ENCODE data around the gene NIFK.

NIFK gene

DNA sequence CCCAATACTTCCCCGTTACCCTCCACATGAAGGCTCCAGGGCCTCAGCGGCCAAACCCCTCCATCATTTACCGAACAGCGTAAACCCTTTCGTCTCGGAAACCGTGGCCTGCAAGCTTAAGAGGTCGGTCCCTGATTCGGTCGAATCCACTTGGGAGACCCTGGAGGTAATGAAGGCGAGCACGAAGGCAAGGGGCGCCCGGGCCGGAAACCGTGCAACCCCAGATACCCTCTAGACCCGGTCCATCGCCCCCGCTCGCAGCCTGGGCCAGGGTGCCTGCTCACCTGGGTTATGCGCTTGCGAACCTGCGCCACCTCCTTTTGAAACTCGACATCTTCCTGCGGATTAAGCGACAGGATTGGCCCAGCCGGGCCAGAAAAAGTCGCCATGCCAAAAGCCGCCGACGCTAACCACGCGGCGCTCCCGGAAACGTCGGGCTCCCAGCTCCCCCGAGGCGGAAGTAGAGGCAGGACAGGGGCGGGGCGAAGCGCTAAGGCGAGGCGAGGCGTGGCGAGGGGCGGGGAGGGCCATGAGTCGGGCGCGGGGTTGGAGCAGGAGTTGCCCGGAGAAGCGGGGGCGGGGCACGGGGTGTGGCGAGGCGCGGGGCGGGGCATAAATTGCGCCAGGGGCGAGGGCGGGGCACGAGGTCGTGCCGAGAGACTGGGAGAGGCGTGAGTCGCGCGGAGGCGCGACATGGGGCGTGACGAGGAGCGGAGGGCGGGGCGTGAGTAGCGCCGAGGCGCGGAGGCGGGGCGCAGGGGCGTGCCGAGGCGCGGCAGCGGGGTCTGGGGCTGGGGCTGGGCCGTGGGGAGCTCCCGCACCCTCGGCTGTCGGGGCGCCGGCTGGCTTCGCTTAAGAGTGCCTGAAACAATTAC, at the start of gene NIFK:
Gene NIFK, minus strand, starts transcription at position 414 of the 875 bp plus-strand sequence. Its CDS starts 25 bp downstream, at position 389.
- peaks cover 26% of the 10 kb centered on the region for H3K36me3 ChIP-seq (ENCODE audit: control insufficient read depth, low read depth, low read length)
- peak within 1 kb of the TSS; percentile 54 for H3K27ac ChIP-seq (ENCODE audit: low read length)
- H3K4me1 ChIP-seq (ENCODE audit: control insufficient read depth, low read depth, low read length) = peaks cover 6% of the 10 kb centered on the region
- no peaks in the 10 kb centered on the region for H3K9me3 ChIP-seq (ENCODE audit: control insufficient read depth, low read depth, low read length)
- H3K27me3 ChIP-seq (ENCODE audit: control insufficient read depth, insufficient read depth, low read length) = no peaks in the 10 kb centered on the region
- H3K9ac ChIP-seq (ENCODE audit: low read length) = peak within 1 kb of the TSS; percentile 95
- H3K4me3 ChIP-seq (ENCODE audit: low read length) = peak within 1 kb of the TSS; percentile 100

GRCh38 chr2:121783180-121783579, 46.5 kb upstream of the NIFK start:
- Histone ChIP-seq H3K36me3 (ENCODE audit: control insufficient read depth, low read depth, low read length) (no peaks in the 10 kb centered on the region), H3K4me3 (ENCODE audit: low read length) (no peak overlapping the region), H3K9ac (ENCODE audit: low read length) (no peak overlapping the region), H3K27me3 (ENCODE audit: control insufficient read depth, insufficient read depth, low read length) (no peaks in the 10 kb centered on the region), H3K4me1 (ENCODE audit: control insufficient read depth, low read depth, low read length) (no peaks in the 10 kb centered on the region), H3K27ac (ENCODE audit: low read length) (no peak overlapping the region), H3K9me3 (ENCODE audit: control insufficient read depth, low read depth, low read length) (no peaks in the 10 kb centered on the region)

GRCh38 chr2:121778741-121779487, 42.2 kb upstream of the NIFK start:
- Histone ChIP-seq H3K4me1 (ENCODE audit: control insufficient read depth, low read depth, low read length) (no peaks in the 10 kb centered on the region), H3K27ac (ENCODE audit: low read length) (no peak overlapping the region)

GRCh38 chr2:121777699-121778058, 41.0 kb upstream of the NIFK start:
- Histone ChIP-seq H3K9me3 (ENCODE audit: control insufficient read depth, low read depth, low read length) (no peaks in the 10 kb centered on the region), H3K27ac (ENCODE audit: low read length) (no peak overlapping the region), H3K36me3 (ENCODE audit: control insufficient read depth, low read depth, low read length) (no peaks in the 10 kb centered on the region), H3K4me1 (ENCODE audit: control insufficient read depth, low read depth, low read length) (no peaks in the 10 kb centered on the region), H3K9ac (ENCODE audit: low read length) (no peak overlapping the region), H3K4me3 (ENCODE audit: low read length) (no peak overlapping the region), H3K27me3 (ENCODE audit: control insufficient read depth, insufficient read depth, low read length) (no peaks in the 10 kb centered on the region)

More at GRCh38 chr2:121778741-121779487, 42.2 kb upstream of the NIFK start:
- H3K27me3 ChIP-seq (ENCODE audit: control insufficient read depth, insufficient read depth, low read length) = no peaks in the 10 kb centered on the region
- H3K9ac ChIP-seq (ENCODE audit: low read length) = no peak overlapping the region
- H3K4me3 ChIP-seq (ENCODE audit: low read length) = no peak overlapping the region
- no peaks in the 10 kb centered on the region for H3K36me3 ChIP-seq (ENCODE audit: control insufficient read depth, low read depth, low read length)
- H3K9me3 ChIP-seq (ENCODE audit: control insufficient read depth, low read depth, low read length) = no peaks in the 10 kb centered on the region

GRCh38 chr2:121776885-121777698, 40.4 kb upstream of the NIFK start:
- Histone ChIP-seq H3K9me3 (ENCODE audit: control insufficient read depth, low read depth, low read length) (no peaks in the 10 kb centered on the region), H3K4me3 (ENCODE audit: low read length) (no peak overlapping the region), H3K27me3 (ENCODE audit: control insufficient read depth, insufficient read depth, low read length) (no peaks in the 10 kb centered on the region), H3K36me3 (ENCODE audit: control insufficient read depth, low read depth, low read length) (no peaks in the 10 kb centered on the region), H3K4me1 (ENCODE audit: control insufficient read depth, low read depth, low read length) (no peaks in the 10 kb centered on the region), H3K27ac (ENCODE audit: low read length) (no peak overlapping the region), H3K9ac (ENCODE audit: low read length) (no peak overlapping the region)

GRCh38 chr2:121776361-121776760, 39.7 kb upstream of the NIFK start:
- no peak overlapping the region for H3K4me3 ChIP-seq (ENCODE audit: low read length)
- H3K4me1 ChIP-seq (ENCODE audit: control insufficient read depth, low read depth, low read length) = no peaks in the 10 kb centered on the region
- no peak overlapping the region for H3K27ac ChIP-seq (ENCODE audit: low read length)
- no peak overlapping the region for H3K9ac ChIP-seq (ENCODE audit: low read length)
- H3K36me3 ChIP-seq (ENCODE audit: control insufficient read depth, low read depth, low read length) = no peaks in the 10 kb centered on the region
- no peaks in the 10 kb centered on the region for H3K9me3 ChIP-seq (ENCODE audit: control insufficient read depth, low read depth, low read length)
- no peaks in the 10 kb centered on the region for H3K27me3 ChIP-seq (ENCODE audit: control insufficient read depth, insufficient read depth, low read length)

- H3K9me3 ChIP-seq (ENCODE audit: control insufficient read depth, low read depth, low read length) = no peaks in the 10 kb centered on the region
- no peak overlapping the region for H3K9ac ChIP-seq (ENCODE audit: low read length)
- H3K27me3 ChIP-seq (ENCODE audit: control insufficient read depth, insufficient read depth, low read length) = no peaks in the 10 kb centered on the region
- H3K36me3 ChIP-seq (ENCODE audit: control insufficient read depth, low read depth, low read length) = no peaks in the 10 kb centered on the region
- no peaks in the 10 kb centered on the region for H3K4me1 ChIP-seq (ENCODE audit: control insufficient read depth, low read depth, low read length)
- H3K27ac ChIP-seq (ENCODE audit: low read length) = no peak overlapping the region
- H3K4me3 ChIP-seq (ENCODE audit: low read length) = no peak overlapping the region
These were observed 37.6 kb upstream of the NIFK start for GRCh38 chr2:121774235-121774634.

DNA sequence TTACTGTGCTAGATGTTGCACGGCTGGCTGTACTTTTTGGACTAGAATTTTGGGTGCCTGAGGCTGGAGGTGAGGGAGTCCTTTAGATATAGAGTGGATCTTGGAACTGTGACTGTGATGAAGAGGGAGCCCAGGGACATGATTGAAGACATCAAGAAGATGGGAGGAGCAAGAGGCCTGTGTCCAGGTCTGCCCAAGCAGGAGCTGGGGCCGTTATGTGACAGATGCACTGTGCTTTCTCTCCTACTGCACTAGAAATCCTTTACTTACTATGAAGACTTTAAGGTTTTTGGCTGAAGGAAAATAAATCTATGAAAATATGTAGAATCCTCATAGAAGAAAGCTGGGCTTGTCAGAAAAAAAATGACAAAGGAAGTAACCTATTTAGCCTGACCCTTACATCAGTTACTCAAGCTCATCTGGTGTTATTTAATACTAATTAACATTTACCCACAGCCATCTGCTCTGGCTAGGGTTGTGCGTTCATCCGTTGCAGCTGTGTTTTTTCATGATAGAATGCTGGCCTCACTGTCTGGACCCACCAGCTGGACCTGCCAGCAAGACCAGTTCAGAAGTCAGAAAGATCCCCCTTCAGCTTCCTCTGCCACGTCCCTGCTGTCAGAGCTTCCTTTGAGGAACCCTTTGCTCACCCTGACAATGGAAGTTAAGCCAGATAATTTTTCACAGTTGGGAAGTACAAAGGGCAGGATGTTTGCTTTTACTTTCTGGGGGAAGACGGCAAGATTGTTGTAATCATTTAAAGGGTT, 35.5 kb upstream of the NIFK start:
- Histone ChIP-seq H3K9ac (ENCODE audit: low read length) (no peak overlapping the region), H3K4me3 (ENCODE audit: low read length) (no peak overlapping the region)

DNA sequence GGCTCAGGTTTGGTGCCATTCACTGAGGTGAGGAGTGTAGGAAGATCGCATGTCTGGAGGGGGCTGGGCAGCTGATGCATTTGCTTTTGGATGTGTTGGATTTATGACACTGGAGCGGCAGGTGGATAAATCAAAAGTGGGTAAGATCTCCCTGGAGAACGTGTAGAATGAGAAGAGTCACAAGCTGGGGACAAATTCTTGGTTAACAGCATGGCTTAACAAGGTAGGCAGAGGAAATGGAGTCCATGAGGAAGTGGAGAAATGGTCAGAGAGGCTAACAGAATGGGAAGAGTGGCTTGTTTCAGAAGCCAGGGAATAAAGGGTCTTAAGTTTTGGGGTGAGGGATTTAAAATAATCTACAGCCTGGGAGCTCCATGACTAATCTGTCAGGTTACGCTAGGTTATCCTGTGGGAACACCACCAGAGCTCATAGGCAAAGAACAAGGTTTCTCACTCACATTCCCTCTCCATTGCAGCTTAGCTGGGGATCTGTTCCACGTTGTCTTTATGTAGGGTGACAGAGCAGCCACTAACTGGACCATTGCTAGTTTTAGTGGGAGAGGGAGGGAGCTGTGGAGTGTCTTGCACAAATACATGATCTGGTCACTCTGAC, 31.6 kb upstream of the NIFK start:
- Histone ChIP-seq H3K9me3 (ENCODE audit: control insufficient read depth, low read depth, low read length) (no peaks in the 10 kb centered on the region), H3K4me1 (ENCODE audit: control insufficient read depth, low read depth, low read length) (no peaks in the 10 kb centered on the region), H3K27me3 (ENCODE audit: control insufficient read depth, insufficient read depth, low read length) (no peaks in the 10 kb centered on the region), H3K27ac (ENCODE audit: low read length) (no peak overlapping the region), H3K4me3 (ENCODE audit: low read length) (no peak overlapping the region), H3K9ac (ENCODE audit: low read length) (no peak overlapping the region), H3K36me3 (ENCODE audit: control insufficient read depth, low read depth, low read length) (peaks cover 48% of the 10 kb centered on the region)

More for the DNA sequence above, 35.5 kb upstream of the NIFK start:
- H3K27ac ChIP-seq (ENCODE audit: low read length) = no peak overlapping the region
- H3K36me3 ChIP-seq (ENCODE audit: control insufficient read depth, low read depth, low read length) = peaks cover 11% of the 10 kb centered on the region
- no peaks in the 10 kb centered on the region for H3K4me1 ChIP-seq (ENCODE audit: control insufficient read depth, low read depth, low read length)
- H3K27me3 ChIP-seq (ENCODE audit: control insufficient read depth, insufficient read depth, low read length) = no peaks in the 10 kb centered on the region
- H3K9me3 ChIP-seq (ENCODE audit: control insufficient read depth, low read depth, low read length) = no peaks in the 10 kb centered on the region

- Histone ChIP-seq H3K4me3 (ENCODE audit: low read length) (no peak overlapping the region), H3K27ac (ENCODE audit: low read length) (no peak overlapping the region), H3K27me3 (ENCODE audit: control insufficient read depth, insufficient read depth, low read length) (no peaks in the 10 kb centered on the region), H3K36me3 (ENCODE audit: control insufficient read depth, low read depth, low read length) (peaks cover 59% of the 10 kb centered on the region), H3K9ac (ENCODE audit: low read length) (no peak overlapping the region), H3K9me3 (ENCODE audit: control insufficient read depth, low read depth, low read length) (no peaks in the 10 kb centered on the region), H3K4me1 (ENCODE audit: control insufficient read depth, low read depth, low read length) (no peaks in the 10 kb centered on the region)
These were observed 29.9 kb upstream of the NIFK start for GRCh38 chr2:121766624-121767023.
